HG03432 (cell line): ENCODE measurements around the gene SUOX.
"Not testable (repeated sequence)": the region's sequence is repeated elsewhere in the genome, so short reads cannot be mapped to it uniquely, and the experiment has no call there.

ENCODE experiments used
- ATAC-seq: cut with Tn5 transposase; IDR thresholded peaks from one replicate; pipeline ENCODE4 v1.9.1; 2021; ENCODE audit warnings: mild to moderate bottlenecking, moderate library complexity; ENCODE audit not compliant: unreplicated experiment

Gene SUOX

DNA sequence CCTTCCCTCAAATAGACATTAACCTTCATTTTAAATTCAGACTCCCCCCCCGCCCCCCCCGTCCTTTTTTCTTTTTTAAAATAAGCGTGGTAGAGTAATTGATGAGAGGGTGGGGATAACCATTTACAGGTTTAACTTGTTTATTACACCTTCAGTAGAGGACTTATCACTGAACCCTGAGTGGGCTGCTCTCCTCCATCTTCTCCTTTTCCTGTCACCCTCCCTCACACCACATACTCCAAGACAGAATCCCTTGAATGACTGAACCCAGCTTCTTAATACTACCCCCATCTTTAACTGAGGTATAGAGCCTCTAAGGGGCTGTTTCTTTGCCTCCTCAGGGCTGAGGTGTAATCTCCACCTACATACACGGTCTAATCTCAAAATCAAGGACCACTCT, 20.1 kb downstream of the SUOX start:
- no peak for ATAC-seq

DNA sequence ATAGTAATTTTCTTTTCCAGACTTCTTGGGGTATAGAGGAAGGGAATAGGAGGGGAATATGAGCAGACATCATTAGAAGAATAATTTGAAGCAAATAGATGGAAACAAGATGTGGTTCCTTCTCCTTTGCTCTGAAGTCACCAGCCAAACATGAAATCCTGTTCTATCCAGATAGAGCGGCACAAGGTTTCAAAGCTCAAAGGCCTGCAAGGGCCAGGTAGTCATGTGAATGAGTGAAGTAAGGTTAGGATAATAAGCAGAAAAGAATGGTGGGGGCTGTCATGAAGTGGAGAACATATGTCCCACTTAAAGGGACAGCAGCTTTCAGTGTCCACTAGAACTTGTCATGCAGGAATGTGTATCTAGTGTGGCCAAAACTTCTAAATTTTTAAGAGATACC, 21.3 kb downstream of the SUOX start:
- ATAC-seq, result no peak

DNA sequence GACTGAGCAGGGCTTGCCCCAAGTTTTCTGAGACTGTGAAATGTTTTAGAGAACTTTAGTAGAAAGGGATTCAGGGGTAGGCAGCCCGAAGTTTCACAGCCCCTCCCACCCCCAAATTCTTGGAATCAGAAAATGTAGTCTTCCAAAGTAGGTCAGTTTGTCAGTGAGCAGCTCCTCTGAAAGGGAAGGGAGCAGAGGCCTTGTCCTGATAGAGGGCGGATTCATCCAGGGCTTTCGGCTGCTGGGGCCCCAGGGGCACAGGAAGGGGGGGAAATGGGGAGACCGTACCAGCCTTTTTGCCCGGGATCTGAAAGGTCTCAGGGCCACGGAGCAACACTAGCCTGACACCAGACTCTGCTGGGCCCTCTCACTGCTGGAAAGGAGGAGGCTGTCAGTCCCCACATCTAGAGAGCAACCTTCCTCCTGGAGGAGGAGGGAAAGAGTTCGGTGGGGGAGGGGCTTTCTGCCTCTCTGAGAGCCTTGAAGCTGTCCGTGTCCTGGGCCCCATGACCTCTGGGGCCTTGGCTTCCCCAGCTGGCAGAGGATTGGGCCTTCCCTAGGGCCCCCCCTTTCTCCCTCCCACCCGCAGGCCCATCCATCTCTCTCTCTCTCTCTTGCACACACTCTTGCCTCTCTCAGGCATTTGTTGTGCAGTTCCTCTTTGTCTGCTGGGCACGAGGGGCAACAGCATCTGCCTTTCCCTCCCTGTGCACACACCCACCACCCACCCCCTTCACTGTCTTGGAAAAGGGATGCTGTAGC, 23.5 kb downstream of the SUOX start, which contains the start of gene IKZF4:
Gene IKZF4 (plus strand): TSS at position 621 of the 762 bp plus-strand sequence. CDS start 451 bp downstream, outside the sequence.
- ATAC-seq, result no peak

DNA sequence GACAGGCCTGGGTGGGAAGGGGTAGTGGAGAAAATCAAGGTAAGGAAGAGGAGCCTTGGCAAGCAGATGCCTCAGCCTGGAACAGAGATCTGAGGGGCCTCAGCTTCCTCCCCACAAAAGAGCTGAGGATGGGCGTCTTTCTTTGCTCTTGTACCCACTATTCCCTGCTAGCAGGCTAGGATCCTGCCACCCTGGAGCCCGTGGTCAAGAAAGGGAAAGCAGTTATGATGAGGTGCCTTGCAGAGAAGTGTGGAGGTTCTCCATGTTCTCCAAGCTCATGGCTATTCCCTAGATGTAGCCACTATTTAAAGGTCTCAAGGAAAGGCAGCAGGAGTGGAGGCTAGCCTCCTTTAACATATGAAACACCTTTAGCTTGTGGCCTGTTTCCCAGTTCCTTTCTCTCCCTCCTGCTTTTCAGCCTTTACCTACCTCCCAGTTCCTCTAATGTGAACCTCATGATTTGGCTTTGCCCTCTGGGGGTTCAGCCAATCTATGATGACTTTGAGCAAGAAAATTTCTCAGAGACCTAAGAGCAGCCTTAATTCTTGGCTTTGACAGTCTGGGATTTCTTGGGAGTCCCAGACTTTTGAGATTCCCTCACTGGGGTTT, 24.9 kb downstream of the SUOX start:
- no peak for ATAC-seq

DNA sequence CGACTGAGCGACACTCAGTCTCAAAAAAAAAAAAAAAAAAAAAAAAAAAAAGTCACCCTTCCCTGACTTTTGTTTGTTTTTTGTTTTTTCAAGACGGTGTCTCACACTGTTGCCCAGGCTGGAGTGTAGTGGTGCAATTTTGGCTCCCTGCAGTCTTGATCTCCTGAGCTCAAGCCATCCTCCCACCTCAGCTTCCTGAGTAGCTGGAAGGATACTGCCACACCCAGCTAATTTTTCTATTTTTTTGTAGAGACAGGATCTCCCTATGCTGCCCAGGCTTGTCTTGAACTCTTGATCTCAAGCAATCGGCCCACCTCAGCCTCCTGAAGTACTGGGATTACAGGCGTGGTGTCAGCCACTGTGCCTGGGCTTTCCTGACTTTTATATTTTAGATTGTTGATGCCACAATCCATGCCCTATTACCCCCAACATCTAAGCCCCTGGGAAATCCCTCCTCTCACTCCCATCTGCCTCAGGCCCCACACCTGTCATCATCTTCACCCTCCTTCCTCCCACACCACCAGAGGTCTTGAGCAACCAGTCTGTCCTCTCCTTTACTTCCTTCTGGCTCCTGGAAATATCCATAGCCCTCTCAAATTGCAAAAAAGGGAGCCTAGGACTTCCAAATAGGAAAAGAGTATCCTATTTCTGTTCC, 31.6 kb downstream of the SUOX start:
- ATAC-seq, result no peak

DNA sequence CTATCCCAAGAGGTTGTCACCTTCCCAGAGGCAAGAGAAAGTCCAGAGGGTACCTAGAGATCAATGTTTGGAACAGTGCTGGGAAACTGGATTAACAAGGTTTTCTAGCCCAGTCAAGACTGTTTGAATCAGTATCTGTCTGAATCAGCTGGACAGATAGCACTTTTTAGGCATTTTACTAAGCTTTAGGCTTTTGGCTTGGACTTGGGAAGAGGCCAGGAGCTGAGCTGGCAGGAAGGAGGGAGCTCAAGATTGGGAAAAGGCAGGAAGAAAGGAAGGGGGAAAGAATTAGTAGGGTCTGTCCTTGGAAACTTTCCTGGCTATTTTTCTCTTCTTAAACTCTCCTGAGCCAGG, 32.1 kb downstream of the SUOX start:
- no peak for ATAC-seq

DNA sequence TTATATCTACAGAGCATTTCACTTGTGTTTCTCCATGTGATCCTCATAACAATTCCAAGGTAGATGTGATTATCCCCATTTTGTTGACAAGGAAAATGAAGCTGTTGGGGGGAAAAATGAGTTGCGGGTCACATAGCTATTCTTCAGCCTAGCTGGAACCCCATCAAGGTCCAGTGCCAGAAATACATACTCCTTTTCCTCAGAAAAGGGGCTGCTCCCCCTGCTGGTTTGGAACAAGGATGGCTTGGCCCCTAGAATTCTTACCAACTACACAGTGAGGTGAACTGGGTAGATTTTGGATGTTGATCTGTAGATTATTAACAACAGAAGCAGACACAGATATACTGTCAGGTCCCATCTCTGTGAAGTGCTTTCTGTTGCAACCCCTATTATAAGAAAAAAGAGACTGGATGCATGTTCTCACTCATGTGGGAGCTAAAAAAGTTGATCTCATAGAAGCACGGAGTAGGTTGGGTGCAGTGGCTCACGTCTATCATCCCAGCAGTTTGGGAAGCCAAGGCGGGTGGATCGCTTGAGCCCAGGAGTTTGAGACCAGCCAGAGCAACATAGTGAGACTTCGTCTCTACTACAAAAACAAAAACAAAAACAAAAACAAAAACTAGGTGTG, 32.7 kb downstream of the SUOX start:
- peak; percentile 48 for ATAC-seq

DNA sequence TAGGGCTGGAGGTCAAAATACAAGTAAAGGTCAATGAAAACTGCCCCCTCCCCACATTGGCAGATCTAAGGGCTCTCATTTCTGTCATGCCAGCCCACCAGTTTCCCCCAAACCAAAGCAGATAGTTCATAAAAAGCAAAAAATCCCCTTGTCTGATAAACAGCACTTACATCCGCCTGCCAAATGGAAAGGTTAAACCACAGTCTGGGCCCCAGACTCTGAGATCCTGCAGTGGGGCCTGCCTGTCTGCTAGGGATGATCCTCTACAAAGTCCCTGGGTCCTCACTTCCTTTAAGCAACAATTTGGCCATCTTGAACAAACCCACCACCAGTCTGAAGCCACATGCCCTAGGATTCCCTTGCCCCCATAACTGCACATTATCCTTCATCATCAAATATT, 34.9 kb downstream of the SUOX start:
- no peak for ATAC-seq

DNA sequence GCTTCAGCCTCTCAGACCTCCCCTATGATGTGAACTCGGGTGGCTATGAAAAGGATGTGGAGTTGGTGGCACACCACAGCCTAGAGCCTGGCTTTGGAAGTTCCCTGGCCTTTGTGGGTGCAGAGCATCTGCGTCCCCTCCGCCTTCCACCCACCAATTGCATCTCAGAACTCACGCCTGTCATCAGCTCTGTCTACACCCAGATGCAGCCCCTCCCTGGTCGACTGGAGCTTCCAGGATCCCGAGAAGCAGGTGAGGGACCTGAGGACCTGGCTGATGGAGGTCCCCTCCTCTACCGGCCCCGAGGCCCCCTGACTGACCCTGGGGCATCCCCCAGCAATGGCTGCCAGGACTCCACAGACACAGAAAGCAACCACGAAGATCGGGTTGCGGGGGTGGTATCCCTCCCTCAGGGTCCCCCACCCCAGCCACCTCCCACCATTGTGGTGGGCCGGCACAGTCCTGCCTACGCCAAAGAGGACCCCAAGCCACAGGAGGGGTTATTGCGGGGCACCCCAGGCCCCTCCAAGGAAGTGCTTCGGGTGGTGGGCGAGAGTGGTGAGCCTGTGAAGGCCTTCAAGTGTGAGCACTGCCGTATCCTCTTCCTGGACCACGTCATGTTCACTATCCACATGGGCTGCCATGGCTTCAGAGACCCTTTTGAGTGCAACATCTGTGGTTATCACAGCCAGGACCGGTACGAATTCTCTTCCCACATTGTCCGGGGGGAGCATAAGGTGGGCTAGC, 37.7 kb downstream of the SUOX start:
- no peak for ATAC-seq

DNA sequence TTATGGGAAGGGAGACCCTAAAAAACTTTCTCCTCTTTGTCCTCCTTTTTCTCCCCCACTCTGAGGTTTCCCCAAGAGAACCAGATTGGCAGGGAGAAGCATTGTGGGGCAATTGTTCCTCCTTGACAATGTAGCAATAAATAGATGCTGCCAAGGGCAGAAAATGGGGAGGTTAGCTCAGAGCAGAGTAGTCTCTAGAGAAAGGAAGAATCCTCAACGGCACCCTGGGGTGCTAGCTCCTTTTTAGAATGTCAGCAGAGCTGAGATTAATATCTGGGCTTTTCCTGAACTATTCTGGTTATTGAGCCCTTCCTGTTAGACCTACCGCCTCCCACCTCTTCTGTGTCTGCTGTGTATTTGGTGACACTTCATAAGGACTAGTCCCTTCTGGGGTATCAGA, 40.1 kb downstream of the SUOX start:
- ATAC-seq, result no peak

DNA sequence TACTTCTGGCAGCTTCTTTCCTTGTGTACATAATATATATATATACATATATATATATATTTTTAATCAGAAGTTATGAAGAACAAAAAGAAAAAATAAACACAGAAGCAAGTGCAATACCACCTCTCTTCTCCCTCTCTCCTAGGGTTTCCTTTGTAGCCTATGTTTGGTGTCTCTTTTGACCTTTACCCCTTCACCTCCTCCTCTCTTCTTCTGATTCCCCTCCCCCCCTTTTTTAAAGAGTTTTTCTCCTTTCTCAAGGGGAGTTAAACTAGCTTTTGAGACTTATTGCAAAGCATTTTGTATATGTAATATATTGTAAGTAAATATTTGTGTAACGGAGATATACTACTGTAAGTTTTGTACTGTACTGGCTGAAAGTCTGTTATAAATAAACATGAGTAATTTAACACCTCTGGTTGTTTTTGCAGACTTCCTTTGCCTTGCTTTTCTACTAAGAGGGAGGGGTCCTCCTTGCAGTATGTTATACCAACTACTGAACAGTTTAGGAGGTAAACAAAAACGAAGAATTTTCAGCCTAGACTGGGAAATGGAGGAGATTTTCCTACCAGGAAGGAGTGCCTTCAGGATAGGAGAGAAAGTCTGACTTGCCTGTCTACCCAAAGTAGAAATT, 41.1 kb downstream of the SUOX start:
- ATAC-seq, result no peak

DNA sequence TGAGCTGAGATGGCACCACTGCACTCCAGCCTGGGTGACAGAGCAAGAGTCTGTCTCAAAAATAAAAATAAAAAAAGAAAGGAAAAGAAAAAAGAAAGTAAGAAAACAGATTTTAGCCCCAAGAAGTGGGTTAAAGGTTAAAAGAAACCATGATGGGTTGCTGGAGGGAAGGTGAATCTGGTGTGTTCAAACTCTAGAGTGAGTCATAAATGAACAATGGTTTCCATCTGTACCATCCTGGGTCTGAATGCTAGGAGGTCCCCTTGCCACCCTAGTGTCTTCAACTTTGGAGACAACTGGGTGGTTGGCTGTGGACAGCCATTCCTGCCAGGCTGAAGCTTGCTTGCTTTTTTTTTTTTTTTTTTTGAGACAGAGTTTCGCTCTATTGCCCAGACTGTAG, 43.1 kb downstream of the SUOX start:
- no peak for ATAC-seq

DNA sequence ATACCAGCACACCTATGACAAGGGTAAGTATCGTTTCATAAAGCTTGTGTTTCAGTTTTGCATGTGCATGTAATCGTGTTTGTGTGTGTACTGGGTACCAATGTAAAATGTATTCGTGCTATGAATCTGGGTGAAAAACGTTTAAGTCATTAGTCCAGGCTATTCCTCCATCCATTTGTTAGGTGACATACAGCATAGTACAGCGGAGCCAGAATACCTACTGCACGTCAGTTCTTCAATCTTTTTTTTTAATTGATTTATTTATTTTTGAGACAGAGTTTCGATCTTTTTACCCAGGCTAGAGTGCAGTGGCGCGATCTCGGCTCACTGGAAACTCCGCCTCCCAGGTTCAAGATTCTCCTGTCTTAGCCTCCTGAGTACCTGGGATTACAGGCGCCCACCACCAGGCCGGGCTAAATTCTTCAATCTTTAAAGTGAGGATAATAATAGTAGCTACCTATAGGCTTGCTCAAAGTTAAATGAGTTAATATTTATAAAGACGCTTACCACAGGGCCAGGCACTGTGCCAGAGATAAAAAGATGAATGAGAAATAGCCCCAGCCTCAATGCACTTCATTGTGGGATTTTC, 44.0 kb downstream of the SUOX start:
- ATAC-seq, result no peak

DNA sequence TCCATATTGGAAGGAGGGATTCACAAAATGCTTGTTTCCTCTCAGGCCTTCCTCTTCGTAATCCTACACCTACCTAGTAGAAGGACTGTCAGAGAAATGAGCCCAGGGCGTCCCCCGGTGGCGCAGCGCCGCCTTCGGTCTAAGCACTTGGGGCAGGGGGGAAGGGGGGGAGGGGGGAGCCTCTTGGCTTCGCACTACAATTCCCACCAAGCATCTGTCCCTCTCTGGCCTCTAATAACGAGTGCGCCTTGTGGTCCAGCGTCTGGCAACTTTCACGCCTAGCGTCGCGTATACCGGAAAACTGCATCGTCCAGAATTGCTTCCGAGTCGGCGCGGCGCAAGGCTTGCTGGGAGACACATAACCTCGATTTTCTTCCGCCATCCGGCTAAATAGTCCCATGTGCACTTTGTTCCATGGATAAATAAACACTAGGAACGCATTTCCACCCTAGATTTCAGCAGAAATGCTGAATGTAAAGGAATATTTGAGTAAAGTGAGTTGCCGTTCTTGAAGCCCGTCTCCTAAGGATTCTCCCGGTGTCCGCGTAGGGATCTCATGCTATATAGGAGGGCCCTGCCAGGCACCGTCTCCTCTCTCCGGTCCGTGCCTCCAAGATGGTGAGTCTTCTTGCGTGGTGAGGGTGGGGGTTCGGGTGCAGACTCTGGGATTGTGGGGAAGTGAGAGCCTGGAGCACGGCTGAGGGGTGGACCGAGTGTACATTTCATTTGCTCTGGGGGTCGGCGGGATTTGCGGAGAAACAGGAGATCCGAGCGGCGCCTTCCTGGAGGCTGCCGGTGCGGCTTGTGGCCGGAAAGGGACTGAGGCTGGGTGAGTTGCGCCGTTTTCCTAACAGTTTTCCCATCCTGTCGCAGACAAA, 44.7 kb downstream of the SUOX start, which contains the start of gene RPS26:
Gene RPS26 (plus strand): TSS at position 367 of the 878 bp plus-strand sequence. CDS start 249 bp downstream, at position 616.
- peak; percentile 94 for ATAC-seq

DNA sequence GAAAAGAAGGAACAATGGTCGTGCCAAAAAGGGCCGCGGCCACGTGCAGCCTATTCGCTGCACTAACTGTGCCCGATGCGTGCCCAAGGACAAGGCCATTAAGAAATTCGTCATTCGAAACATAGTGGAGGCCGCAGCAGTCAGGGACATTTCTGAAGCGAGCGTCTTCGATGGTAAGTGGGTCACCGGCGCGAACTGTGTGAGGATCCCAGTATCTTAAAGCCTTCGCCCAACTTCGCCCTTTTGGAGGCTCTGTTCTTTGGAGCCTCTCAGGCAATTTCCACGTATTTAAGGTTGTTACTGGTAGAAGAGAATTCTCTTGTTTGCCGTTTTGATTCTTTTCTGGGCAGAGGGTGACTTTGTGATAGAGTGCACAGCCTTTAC, 45.3 kb downstream of the SUOX start:
- ATAC-seq, result not testable (repeated sequence)

DNA sequence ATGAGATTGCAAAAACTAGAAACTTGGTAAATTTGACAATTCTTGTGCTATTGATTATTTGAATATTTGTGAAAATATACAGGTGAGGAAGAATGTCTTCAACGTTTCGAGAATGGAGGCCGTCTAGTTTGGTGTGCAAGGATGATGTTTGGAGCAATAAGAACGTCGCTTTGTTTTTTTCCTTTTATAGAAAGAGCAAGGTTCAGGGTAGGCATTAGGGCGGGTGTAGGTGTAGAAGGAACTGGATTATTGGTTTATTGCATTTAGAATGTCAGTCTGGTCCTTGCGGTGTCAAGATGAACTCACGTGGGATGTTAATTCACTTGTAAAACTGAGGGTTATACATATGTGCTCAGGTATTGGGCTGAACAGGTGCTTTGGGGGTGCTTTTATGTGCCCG, 45.8 kb downstream of the SUOX start:
- no peak for ATAC-seq

DNA sequence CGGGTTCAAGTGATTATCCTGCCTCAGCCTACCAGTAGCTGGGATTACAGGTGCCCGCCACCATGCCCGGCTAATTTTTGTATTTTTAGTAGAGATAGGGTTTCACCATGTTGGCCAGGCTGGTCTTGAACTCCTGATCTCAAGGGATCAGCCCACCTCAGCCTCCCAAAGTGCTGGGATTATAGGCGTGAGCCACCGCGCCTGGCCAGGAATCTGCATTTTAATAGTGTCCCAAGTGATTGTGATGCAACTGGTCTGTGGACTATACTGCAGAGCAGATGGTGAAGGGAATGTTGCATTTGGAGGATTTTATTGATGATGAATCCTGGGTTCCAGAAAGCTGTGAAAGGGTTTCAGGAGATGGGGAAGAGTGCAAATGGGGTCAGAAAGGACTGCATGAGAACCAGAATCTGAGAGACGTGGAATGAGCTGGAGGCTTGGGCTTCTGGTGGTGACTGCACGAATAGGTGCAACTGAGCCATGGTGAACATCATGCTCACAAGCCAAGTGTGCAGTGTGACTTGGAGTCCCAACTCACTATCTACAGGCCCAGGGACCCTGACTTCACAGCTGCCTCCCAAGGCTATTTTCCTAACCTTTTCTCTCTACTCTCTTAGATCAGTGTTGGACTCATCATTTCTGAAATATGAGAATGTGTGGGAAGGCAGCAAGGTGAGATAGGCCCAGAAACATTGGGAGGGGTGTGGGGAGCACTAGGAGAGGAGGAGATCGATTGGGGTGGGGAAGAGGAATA, 49.1 kb downstream of the SUOX start:
- no peak for ATAC-seq

DNA sequence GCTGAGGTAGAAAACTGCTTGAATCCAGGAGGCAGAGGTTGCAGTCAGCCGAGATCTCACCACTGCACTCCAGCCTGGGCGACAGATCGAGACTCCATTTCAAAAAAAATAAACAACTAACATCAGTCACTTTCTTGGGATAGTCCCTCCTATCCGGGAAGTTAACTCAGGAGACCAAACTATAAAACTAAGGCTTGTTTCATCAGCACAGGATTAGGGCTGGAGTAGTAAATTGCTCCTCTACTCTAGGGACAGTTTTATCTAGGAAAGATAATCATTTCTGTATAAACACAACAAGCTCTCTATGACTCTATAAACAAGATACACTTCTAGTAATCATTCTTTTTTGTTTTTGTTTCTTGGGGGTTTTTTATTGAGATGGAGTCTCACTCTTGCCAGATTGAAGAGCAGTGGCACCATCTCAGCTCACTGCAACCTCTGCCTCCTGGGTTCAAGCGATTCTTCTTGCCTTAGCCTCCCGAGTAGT, 56.4 kb downstream of the SUOX start:
- no peak for ATAC-seq
